ENCODE measurements around the gene KREMEN1. TPM values are rescaled to one million over a fixed set of nuclear protein-coding genes. Genes with fewer than 3 reads are reported as not detected.

Gene KREMEN1
- total RNA-seq, 1 donor from 2014 or later, result 20.5 TPM

- no peaks in the 10 kb centered on the region for H3K36me3 Mint-ChIP-seq (ENCODE audit: unreplicated experiment)
- DNase-seq, result no peak
- H3K27me3 Mint-ChIP-seq (ENCODE audit: unreplicated experiment), result peaks cover 3% of the 10 kb centered on the region
- peaks cover 2% of the 10 kb centered on the region for H3K9me3 Mint-ChIP-seq (ENCODE audit: unreplicated experiment)
- H3K4me3 Mint-ChIP-seq (ENCODE audit: unreplicated experiment), result no peak overlapping the region
- H3K4me1 Mint-ChIP-seq (ENCODE audit: low read depth, unreplicated experiment), result peaks cover 17% of the 10 kb centered on the region
- no peak overlapping the region for H3K27ac Mint-ChIP-seq (ENCODE audit: unreplicated experiment)
- TF ChIP-seq CTCF (IDR thresholded peaks at IDR 0.05; ENCODE audit: partially characterized antibody, unreplicated experiment), result no peak
These were observed 67.3 kb downstream of the KREMEN1 start for GRCh38 chr22:29139965-29140782.

- H3K27ac Mint-ChIP-seq (ENCODE audit: unreplicated experiment), result no peak overlapping the region
- H3K27me3 Mint-ChIP-seq (ENCODE audit: unreplicated experiment), result peaks cover 3% of the 10 kb centered on the region
- H3K4me1 Mint-ChIP-seq (ENCODE audit: low read depth, unreplicated experiment), result peaks cover 20% of the 10 kb centered on the region
- TF ChIP-seq CTCF (IDR thresholded peaks at IDR 0.05; ENCODE audit: partially characterized antibody, unreplicated experiment), result no peak
- peaks cover 2% of the 10 kb centered on the region for H3K9me3 Mint-ChIP-seq (ENCODE audit: unreplicated experiment)
- H3K36me3 Mint-ChIP-seq (ENCODE audit: unreplicated experiment), result no peaks in the 10 kb centered on the region
- no peak overlapping the region for H3K4me3 Mint-ChIP-seq (ENCODE audit: unreplicated experiment)
- DNase-seq, result no peak
These were observed 68.3 kb downstream of the KREMEN1 start for GRCh38 chr22:29141078-29141688.

DNA sequence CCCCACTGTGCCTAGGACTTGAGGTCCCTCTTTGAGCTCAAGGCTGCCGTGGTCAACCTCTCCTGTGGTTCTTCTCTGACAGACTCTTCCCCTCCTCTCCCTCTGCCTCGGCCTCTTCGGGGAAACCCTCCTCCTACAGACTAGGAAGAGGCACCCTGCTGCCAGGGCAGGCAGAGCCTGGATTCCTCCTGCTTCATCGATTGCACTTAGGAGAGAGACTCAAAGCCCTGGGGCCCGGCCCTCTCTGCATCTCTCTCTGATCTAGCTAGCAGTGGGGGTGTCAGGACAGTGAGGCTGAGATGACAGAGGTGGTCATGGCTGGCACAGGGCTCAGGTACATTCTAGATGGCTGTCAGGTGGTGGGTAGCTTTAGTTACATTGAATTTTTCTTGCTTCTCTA is 69.3 kb downstream of the KREMEN1 start:
- Mint-ChIP-seq H3K9me3 (ENCODE audit: unreplicated experiment) (peaks cover 2% of the 10 kb centered on the region), H3K4me3 (ENCODE audit: unreplicated experiment) (no peak overlapping the region), H3K27ac (ENCODE audit: unreplicated experiment) (no peak overlapping the region), H3K36me3 (ENCODE audit: unreplicated experiment) (no peaks in the 10 kb centered on the region), H3K4me1 (ENCODE audit: low read depth, unreplicated experiment) (peaks cover 18% of the 10 kb centered on the region), H3K27me3 (ENCODE audit: unreplicated experiment) (peaks cover 2% of the 10 kb centered on the region)
- DNase-seq, result no peak
- no peak for TF ChIP-seq CTCF (IDR thresholded peaks at IDR 0.05; ENCODE audit: partially characterized antibody, unreplicated experiment)

DNA sequence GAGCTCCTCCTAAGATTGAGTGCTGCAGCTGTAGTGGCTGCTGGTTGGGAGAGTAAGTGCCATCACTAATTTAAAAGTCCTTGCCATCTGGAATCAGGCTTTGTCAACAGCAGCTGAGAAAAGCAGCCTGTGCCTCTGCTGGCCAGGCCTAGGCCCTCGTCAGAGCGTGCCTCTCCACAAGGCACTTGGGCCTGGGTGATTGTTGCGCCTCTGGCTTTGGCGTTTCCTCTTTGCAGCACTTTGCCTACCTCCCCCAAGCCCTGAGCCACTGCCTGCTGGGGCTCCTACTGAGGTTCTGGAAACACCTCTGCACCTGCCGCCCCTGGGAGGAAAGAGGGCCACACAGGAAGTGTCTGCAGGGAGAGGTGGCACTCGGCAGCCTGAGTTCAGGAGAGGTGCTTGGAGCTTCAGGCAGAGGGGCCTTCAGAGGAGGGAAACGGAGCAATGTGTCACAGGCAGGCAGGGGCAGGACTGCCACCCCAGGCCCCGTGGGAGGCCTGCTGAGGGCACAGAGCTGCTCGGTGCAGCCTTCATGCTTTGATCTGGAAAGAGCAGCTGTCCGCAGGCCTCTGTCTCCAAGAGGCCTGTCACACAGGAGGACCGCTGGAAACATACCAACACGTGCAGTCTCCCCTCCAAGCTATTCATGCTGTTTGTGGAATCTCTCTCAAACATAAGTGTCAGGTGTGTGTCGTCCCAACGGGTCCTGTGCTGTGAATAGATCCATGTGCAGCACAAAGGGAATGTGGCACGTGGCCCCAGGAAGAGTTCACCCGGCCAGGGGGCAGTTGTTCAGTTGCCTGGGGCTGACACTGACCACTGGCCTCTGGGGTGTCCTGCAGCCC is 71.3 kb downstream of the KREMEN1 start:
- TF ChIP-seq CTCF (IDR thresholded peaks at IDR 0.05; ENCODE audit: partially characterized antibody, unreplicated experiment), result no peak
- no peak overlapping the region for H3K27ac Mint-ChIP-seq (ENCODE audit: unreplicated experiment)
- H3K27me3 Mint-ChIP-seq (ENCODE audit: unreplicated experiment), result peaks cover 6% of the 10 kb centered on the region
- no peak overlapping the region for H3K4me3 Mint-ChIP-seq (ENCODE audit: unreplicated experiment)
- no peak for DNase-seq
- H3K9me3 Mint-ChIP-seq (ENCODE audit: unreplicated experiment), result peaks cover 3% of the 10 kb centered on the region
- peaks cover 18% of the 10 kb centered on the region for H3K4me1 Mint-ChIP-seq (ENCODE audit: low read depth, unreplicated experiment)
- H3K36me3 Mint-ChIP-seq (ENCODE audit: unreplicated experiment), result no peaks in the 10 kb centered on the region
